ENCODE results near the gene TGM1.
A peak's percentile ranks its signal among the peaks of the same experiment; 100 is the strongest.

Gene TGM1

DNA sequence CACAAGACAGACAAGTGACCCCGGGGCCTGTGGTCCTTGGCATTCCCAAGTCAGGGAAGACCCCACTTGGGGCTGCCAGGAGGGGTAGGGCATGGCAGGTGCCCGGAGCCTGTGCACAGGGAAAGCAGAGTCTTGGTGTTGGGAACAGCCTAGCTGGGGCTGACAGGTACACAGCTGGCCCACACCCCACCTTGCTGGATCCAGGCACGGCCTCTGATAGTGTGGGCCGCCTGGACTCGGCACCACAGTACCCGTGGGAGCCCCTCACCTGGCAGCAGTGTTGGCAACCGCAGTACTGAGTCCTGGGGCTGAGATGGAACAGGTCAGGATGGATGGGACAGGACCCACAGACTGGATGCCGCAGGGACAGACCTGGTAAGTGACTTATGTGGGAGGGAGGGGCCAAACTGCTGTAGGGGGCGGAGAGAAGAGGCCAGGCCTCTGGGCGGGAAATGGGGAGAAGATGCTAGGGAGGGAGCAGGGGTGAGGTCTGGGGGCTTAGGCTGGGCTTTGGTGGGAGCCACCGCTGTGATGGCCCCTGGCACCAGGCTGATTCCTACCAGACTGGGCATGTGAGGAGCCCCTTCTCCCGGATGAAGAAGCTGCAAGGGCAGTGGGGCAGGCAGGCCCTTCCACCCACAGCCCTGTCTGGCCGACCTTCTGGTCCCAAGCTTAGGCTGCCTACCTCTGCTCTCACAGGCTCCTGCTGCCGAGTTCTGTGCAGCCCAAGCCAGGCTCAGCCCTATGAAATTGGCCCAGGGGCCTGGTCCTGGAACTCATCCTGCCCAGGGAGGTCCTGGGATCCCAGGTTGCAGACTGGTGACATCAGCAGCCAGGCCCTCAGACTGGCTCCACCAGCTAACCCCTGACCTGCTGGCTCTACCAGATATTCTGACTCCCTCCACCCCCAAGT lies at the start of gene TGM1:
TGM1 (minus strand) TSS at position 357 of the 913 bp plus-strand sequence. CDS start 825 bp downstream, outside the sequence.
- DNase-seq: no peak

DNA sequence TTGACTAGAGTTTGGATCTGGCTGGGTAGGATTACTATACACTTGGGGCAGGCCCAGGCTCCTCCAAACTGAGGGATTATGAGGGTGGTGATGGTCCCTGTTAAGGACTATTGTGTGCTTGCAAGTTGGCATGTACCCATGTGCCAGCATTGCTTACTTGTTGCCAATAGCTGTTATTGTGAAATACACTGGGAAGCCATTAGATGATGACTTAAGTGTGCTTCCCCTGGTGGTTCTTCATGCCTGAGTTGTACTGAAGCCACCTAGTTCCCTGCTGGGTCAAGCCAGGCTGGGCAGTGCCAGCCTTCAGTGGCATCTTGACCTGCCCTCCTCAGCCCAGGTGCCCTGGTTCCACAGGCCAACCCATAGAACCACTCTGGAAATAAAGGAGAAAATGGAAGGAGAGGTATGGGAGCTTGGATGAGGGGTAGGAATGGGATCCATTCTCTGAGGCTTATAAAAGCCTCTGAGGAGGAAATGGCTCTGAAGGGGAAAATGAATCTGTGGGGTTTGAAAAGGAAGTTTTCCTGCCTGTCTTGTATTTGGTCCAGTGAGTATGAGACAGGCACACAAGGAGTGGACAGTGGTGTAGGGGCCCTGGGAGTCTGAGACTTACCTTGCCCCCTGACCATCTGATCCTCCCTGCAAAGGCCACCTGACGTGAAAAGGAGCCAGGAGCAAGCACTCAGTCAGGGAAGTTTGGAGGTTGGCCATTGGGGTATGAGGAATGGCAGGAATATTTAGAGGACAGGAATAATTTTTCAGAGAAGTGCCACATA lies 49.0 kb upstream of the TGM1 start:
- no peak for DNase-seq

DNA sequence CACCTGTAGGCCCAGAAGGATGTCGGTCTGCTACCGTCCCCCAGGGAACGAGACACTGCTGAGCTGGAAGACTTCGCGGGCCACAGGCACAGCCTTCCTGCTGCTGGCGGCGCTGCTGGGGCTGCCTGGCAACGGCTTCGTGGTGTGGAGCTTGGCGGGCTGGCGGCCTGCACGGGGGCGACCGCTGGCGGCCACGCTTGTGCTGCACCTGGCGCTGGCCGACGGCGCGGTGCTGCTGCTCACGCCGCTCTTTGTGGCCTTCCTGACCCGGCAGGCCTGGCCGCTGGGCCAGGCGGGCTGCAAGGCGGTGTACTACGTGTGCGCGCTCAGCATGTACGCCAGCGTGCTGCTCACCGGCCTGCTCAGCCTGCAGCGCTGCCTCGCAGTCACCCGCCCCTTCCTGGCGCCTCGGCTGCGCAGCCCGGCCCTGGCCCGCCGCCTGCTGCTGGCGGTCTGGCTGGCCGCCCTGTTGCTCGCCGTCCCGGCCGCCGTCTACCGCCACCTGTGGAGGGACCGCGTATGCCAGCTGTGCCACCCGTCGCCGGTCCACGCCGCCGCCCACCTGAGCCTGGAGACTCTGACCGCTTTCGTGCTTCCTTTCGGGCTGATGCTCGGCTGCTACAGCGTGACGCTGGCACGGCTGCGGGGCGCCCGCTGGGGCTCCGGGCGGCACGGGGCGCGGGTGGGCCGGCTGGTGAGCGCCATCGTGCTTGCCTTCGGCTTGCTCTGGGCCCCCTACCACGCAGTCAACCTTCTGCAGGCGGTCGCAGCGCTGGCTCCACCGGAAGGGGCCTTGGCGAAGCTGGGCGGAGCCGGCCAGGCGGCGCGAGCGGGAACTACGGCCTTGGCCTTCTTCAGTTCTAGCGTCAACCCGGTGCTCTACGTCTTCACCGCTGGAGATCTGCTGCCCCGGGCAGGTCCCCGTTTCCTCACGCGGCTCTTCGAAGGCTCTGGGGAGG lies 47.9 kb upstream of the TGM1 start, which contains the start of gene LTB4R:
LTB4R (plus strand) TSS at position 857 of the 959 bp plus-strand sequence. CDS start 4,150 bp downstream, outside the sequence.
- DNase-seq: peak; percentile 87

DNA sequence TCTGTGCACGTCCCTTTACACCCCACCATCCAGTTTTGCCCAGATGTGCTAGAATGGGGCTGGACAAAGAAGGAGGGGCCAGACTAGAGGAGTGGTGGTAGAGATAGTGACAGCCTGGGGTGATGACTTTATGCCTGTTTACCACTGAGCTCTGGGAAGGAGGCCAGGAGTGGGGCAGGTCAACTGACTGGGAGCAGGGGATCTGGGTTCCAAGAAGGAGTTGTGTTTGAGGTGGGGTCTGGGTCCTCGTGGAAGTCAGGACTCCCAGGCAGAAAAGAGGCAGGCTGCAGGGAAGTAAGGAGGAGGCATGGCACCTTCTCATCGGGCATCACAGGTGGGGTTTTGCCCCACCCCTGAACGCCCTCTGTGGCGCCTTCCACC lies 47.3 kb upstream of the TGM1 start:
- peak; percentile 57 for DNase-seq

DNA sequence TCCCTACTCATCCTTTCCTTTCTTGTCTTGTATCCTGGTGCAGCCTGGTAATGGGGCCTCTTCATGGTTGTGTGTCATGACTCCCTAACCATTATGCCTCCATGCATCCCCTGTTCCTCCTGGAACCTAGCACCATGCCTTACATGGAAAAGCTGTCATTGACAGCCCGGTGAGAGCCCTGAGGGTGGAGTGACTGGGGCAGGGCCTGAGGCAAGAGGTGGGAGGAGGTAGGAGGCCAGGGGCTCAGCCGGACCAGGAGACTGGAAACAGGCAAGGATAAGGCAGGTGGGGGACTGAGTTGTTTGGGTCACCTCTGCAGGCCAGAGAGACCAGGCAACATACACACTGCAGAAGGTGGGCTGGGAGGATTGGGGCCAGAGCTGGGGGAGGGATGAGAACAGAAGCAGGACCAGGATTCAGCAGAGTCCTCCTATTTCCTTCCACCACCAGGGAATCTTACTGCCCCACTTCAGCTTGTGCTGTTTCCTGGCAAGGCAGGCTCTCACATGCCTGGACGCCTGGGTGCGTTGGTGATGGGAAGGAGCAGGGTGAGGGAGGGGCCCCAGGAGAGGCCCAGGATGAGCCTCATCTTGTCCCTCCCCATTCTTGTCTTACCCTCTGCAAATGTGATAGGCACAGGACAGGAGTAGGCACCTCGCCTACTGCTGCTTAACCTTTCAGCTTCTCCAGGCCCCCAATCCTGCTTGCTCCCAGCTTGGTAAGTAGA lies 46.7 kb upstream of the TGM1 start, which contains the start of gene LTB4R2:
LTB4R2 (plus strand) TSS at position 603 of the 727 bp plus-strand sequence. CDS start 525 bp downstream, outside the sequence.
- DNase-seq: no peak

DNA sequence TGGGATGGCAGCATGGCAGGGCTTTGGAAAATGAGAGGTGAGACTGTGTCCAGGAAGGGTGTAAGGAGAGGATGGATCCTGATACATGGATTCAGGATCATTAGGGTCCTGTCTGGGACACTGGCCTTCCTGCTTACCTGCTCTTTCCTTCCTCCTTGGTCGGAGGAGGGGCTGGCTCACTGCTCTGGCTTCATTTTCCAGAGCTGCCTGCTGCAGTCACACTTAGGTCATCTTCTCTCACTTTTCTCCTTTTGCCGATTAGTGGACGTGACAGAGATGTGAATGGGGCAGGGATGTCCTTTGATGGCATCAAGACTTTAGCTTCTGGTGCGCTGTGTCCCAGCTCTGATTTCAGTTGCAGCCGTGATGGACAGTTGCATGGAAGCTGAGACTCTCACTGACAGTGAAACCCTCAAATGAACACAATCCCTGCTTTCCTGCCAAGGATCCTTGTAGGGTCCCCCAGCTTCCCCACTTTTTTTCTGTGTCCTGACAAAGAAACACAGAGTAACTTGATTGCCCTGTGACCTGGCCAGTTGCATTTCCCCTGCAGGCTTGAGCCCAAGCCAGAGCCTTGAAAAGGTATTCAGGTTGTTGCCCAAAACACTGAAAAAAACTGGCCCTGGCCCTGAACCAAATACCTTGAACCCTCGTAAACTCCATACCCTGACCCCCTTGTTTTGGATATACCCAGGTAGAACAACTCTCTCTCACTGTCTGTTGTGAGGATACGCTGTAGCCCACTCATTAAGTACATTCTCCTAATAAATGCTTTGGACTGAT lies 45.6 kb upstream of the TGM1 start:
- no peak for DNase-seq

DNA sequence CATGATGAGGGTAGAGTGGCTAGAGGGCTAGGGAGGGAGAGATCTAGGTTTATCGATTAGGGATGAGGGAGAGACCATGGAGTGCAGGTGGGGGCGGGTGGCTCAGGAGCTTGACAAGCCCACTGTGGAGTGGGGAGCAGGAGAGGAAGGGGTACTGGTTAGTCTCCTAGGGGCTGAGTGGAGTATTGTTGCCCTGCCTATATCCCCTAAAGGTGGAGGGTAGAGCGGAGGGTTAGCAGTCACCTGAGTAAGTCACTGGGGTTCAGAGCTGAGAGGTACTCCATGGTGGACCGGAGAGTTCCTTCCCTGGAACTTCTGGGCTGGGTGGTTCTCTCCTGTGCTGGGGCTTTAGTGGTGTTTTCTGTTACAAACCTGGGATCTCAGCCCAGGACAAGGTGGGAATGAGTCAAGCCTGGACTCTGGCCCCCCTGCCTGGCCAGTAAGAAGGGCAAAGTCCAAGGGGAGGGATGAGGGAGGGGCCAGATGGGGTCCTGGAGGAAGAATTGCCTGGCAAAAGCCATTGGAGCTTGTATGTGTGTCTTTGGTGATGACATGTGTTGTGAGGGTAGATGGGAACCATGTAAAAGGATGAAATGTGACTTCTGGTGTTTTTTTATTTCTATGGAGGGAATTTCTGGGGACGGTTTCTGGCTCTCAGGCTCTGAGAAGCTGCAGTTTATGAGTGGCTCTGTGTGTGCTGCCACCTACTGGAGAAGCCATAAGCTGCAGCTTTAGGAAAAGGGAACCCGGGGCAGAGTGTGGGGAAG lies 44.8 kb upstream of the TGM1 start, which contains the start of gene CIDEB:
CIDEB (minus strand) TSS at position 403 of the 767 bp plus-strand sequence; CDS start at position 284, 119 bp downstream.
- DNase-seq: peak; percentile 62

DNA sequence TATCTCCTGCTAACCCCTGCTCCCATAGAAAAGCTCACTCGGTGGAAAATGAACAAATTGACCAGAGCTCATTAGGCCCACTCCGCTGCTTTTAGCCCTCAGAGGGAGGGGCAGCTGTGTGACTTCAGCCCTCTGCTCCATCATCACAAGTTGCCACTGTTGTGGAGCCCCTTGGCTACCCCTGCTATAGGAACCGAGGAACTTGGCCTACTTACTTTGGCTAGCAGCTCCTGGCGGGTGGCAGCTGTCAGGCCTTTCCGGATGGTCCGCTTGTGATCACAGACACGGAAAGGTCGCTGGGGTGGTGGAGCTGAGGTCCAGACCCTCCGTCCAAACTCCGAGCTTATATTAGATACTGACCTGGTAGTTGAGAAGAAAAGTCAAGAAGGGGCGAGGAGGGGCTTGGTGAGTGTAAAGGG lies 44.2 kb upstream of the TGM1 start:
- DNase-seq: no peak

DNA sequence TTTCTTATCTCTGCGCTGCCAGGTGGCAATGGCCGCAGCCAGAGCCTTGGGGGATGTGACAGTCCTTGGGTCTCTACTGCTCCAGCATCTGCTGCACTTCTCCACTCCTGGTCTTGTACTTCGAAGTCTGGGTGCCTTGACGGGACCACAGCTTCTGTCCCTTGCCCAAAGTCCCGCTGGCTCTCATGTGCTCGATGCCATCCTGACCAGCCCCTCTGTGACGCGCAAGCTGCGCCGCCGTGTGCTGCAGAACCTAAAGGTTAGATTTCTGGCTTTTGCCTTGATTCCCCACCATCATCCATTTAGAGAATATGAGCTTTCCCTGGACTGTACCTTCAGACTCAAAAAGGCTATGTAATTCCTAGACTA lies 41.0 kb upstream of the TGM1 start:
- DNase-seq: no peak

DNA sequence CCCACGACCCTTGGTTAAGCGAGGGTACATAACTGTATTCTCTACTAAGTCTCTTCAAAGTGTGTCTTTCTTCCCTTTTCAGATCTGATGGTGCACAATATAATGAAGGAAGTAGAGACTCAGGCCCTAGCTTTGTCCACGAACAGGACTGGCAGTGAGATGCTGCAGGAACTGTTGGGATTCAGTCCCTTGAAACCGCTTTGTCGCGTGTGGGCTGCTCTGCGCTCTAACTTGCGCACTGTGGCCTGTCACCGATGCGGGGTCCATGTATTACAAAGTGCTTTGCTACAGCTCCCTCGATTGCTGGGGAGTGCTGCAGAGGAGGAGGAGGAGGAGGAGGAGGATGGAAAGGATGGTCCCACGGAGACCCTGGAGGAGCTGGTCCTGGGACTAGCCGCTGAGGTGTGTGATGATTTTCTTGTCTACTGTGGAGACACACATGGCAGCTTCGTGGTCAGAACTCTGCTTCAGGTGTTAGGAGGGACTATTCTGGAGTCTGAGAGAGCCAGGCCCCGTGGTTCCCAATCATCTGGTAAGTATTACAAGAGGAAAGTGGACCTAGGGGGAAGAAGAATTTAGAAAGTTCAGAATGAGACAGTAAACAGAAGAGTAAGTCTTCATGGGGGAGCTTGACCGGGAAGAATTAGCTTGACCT lies 37.5 kb upstream of the TGM1 start:
- DNase-seq: no peak

DNA sequence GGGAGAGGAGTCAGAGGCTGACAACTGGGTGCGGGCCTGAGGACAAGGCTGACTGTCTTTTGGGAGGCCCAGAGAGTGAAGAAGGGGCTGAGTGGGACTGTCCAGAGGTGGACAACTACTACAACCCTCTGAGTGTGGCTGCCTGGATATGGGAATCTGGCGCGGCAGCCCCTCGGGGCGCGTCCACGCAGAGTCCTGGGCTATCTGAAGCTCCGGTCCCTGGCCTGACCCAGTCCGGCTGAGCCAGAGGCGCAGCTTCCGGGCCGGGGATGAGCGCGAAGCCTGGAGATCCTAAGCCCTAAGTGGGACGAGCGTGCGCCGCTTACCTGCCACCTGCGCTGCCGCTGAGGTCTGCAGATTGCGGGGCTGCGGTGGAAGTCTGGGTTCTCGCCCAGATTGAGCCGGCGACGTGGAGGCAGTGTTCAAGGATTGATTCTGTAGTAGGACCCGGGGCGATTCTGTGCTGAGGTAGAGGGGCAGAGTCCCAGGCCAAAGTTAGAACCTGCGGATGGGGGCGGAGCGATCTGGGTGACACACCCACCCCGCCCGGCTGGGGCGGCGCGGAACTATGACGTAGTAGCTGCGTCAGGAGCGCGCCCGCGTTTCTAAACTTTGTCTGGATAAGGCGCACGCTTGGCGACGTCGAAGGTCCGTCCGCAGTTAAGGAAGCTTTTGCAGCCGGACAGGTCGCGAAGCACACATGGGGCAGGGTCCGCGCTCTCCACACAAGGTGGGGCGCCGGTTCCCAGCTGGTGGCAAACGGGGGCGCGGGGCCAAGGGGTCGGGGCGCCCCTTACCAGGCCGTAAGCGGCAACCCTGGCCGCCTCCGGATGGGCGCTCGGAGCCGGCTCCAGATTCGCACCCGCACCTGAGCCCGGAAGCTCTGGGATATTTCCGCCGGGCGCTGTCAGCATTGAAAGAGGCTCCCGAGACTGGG lies 36.5 kb upstream of the TGM1 start, which contains the start of the genes DHRS1 and NOP9:
DHRS1 (minus strand) TSS at position 526 of the 937 bp plus-strand sequence. CDS start 674 bp downstream, outside the sequence.
NOP9 (plus strand) TSS at position 596 of the 937 bp plus-strand sequence; CDS start at position 701, 105 bp downstream.
- DNase-seq: peak; percentile 95

DNA sequence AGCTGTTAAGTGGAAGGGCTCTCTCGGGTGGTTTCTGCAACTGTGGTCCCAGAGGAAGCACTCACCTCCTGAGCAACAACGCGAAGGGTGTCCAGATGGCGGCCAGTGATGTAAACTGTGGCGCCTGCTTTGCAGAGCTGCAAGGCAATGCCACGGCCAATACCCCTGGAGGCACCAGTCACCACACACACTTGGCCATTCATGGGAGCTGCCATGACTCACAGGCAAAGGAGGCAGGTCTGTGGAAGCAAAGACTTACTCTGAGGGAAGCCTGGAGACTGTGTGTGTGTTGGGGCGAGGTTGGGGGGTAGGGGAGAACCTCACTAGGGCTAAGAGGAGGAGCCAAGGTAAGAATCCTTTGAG lies 35.9 kb upstream of the TGM1 start:
- DNase-seq: no peak

DNA sequence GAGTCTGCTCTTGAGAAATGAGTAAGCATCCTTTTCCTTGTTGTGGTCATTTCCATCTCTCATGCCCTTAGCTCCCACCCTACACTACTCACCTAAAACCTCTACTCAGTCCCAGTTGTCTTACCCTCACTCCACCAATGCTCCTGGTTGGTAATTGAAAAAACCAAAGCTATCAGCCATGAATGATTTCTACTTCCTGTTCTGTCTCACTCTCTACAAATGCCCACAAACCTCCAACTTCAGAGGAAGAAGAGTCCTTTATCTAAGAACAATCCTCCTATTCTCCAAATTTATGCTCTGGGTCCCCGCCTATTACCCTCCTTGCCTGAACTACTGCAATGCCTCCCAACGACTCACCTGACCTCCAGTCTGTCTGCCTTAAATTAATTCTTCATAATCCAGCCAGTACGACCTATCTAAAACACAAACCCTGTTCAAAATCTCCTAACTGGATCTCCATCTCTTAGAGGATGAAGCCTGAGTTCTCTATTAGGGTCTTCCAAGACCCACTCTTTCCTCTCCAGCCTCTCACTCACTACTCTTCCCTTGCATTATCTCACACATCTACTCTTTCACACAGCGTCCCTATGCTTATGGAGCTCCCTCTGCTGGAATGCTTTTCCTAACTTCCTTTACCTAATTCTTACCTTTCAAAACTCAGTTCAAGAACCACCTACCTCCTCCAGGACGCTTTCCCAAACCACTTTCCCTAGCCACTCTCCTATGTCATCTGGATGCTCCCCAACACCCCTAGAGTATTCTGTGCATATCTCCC lies 34.4 kb upstream of the TGM1 start:
- no peak for DNase-seq

DNA sequence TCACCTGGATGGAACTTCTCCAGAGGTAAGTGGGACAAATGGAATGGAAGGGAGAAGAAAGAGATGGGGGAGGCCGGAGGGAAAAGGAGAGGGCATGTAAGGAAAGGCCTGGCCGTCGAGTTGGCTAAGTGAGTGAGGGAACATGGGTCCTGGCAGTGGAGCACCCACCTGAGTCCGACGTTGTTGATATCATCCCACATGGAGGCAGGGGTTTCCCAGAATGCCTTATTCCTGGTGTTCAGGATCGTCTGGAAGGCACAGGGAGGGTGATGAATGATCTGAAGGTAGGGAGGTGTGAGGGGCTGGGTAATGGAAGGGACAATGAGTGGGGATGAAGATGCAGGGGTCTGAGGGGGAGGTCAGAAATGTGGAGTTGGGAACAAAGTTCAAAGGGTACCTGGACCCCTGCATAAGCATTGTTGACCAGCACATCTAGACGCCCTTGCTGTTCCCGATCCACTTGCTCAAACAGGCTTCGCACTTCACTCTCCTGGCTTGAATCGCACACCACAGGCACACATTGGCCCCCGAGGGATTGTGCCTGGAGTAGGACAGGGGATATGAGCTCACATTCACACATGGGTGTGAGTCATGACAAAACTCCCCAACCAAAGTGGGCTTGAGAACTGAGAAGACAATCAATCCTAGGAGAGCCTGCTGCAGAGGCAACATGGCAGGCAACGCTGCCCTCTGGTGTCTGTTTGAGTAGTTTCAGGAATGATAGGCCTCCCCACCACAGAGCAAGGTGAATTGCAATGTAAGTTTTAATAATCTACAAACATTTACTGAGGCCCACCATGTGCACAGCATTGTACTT lies 33.6 kb upstream of the TGM1 start:
- peak; percentile 76 for DNase-seq

DNA sequence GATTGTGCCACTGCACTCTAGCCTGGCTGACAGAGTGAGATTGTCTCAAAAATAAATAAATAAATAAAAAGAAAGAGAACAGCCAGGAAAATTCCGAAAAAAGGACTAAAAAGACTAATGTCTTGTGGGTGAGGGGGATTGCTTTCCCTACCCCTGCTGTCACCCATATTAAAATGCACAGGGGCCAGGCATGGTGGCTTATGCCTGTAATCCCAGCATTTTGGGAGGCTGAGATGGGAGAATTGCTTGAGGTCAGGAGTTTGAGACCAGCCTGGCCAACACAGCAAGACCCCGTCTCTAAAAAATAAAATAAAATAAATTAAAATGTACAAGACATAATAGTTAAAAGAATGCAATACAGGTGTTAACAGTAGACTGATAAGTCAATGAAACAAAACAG lies 30.5 kb upstream of the TGM1 start:
- DNase-seq: no peak

DNA sequence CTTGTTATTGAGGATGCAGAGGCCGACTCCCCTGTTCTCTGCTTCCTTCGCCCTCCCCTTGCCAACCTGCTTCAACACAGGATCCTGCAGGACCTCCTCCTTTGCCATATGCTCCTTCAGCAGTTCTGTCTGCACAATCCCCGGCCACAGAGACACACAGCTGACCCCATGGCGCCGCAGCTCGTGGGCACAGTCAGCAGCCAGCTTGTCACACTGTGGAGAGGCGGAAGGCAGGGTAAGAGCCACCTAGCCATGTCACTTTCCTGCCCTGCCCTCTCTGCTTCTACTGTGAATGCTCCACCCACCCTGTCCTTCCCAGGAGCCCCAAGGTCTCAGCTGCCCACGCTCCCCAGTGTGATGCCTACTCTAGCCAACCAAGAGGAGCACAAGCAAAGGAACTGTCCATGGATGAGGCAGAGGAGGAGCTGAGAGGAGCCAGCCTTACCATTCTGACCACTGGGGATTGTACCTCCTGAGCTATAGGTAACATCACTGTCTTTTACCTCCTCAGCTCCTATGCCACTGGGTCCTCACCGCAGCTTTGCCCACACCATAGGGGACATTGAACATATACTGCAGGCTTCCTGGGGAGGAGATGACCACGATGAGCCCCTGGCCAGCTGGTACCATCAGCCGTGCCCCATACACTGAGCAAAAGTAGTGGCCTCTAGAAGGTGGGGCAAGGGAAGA lies 29.3 kb upstream of the TGM1 start:
- no peak for DNase-seq

Data from femur (tissue), 1 donor.